ENCODE results near the gene SAE1. TPM values are rescaled to one million over a fixed set of nuclear protein-coding genes. Genes with fewer than 3 reads are reported as not detected.
"Not testable (repeated sequence)": the region's sequence is repeated elsewhere in the genome, so short reads cannot be mapped to it uniquely, and the experiment has no call there.

SAE1 gene
- 227 TPM for polyA plus RNA-seq (2012; ENCODE audit: insufficient read depth, insufficient read length)

- peak; percentile 96 for DNase-seq (ENCODE audit: low read depth, low spot score)
Observed at GRCh38 chr19:47130589-47131227, at the start of gene SAE1. SAE1 (plus strand) TSS chr19:47130835; CDS start chr19:47130931, 96 bp downstream.

GRCh38 chr19:47081095-47081494, 49.5 kb upstream of the SAE1 start:
- no peak for DNase-seq (ENCODE audit: low read depth, low spot score)

More at GRCh38 chr19:47130589-47131227, at the start of gene SAE1:
- H3K4me3 ChIP-seq (ENCODE audit: low read length) = peak within 1 kb of the TSS; percentile 98

GRCh38 chr19:47082493-47082892, 48.1 kb upstream of the SAE1 start:
- H3K4me3 ChIP-seq (ENCODE audit: low read length) = no peak overlapping the region
- no peak for DNase-seq (ENCODE audit: low read depth, low spot score)

More at GRCh38 chr19:47081095-47081494, 49.5 kb upstream of the SAE1 start:
- no peak overlapping the region for H3K4me3 ChIP-seq (ENCODE audit: low read length)

GRCh38 chr19:47084879-47085439, 45.7 kb upstream of the SAE1 start:
- no peak overlapping the region for H3K4me3 ChIP-seq (ENCODE audit: low read length)
- no peak for DNase-seq (ENCODE audit: low read depth, low spot score)

- H3K4me3 ChIP-seq (ENCODE audit: low read length) = no peak overlapping the region
- DNase-seq (ENCODE audit: low read depth, low spot score) = no peak
Observed at GRCh38 chr19:47086280-47086679, 44.4 kb upstream of the SAE1 start.

- no peak overlapping the region for H3K4me3 ChIP-seq (ENCODE audit: low read length)
- DNase-seq (ENCODE audit: low read depth, low spot score) = no peak
Observed at GRCh38 chr19:47089767-47090350, 40.8 kb upstream of the SAE1 start.

- H3K4me3 ChIP-seq (ENCODE audit: low read length) = no peak overlapping the region
- DNase-seq (ENCODE audit: low read depth, low spot score) = no peak
Observed at GRCh38 chr19:47093254-47093653, 37.4 kb upstream of the SAE1 start.

- DNase-seq (ENCODE audit: low read depth, low spot score) = no peak
- H3K4me3 ChIP-seq (ENCODE audit: low read length) = no peak overlapping the region
Observed at GRCh38 chr19:47093841-47094240, 36.8 kb upstream of the SAE1 start.

GRCh38 chr19:47094557-47095475, 35.8 kb upstream of the SAE1 start:
- H3K4me3 ChIP-seq (ENCODE audit: low read length) = no peak overlapping the region
- peak; percentile 74 for DNase-seq (ENCODE audit: low read depth, low spot score)

GRCh38 chr19:47095476-47096099, 35.0 kb upstream of the SAE1 start:
- H3K4me3 ChIP-seq (ENCODE audit: low read length) = no peak overlapping the region
- DNase-seq (ENCODE audit: low read depth, low spot score) = no peak

GRCh38 chr19:47096100-47096704, 34.4 kb upstream of the SAE1 start:
- no peak for DNase-seq (ENCODE audit: low read depth, low spot score)

GRCh38 chr19:47096721-47097120, 33.9 kb upstream of the SAE1 start:
- no peak for DNase-seq (ENCODE audit: low read depth, low spot score)

More at GRCh38 chr19:47096100-47096704, 34.4 kb upstream of the SAE1 start:
- H3K4me3 ChIP-seq (ENCODE audit: low read length) = no peak overlapping the region

GRCh38 chr19:47097396-47098201, 33.0 kb upstream of the SAE1 start:
- no peak for DNase-seq (ENCODE audit: low read depth, low spot score)
- H3K4me3 ChIP-seq (ENCODE audit: low read length) = no peak overlapping the region

More at GRCh38 chr19:47096721-47097120, 33.9 kb upstream of the SAE1 start:
- H3K4me3 ChIP-seq (ENCODE audit: low read length) = no peak overlapping the region

- H3K4me3 ChIP-seq (ENCODE audit: low read length) = no peak overlapping the region
- no peak for DNase-seq (ENCODE audit: low read depth, low spot score)
Observed at GRCh38 chr19:47098608-47099007, 32.0 kb upstream of the SAE1 start.

GRCh38 chr19:47099576-47100050, 31.0 kb upstream of the SAE1 start:
- DNase-seq (ENCODE audit: low read depth, low spot score) = no peak
- no peak overlapping the region for H3K4me3 ChIP-seq (ENCODE audit: low read length)

- DNase-seq (ENCODE audit: low read depth, low spot score) = no peak
- no peak overlapping the region for H3K4me3 ChIP-seq (ENCODE audit: low read length)
Observed at GRCh38 chr19:47100290-47100689, 30.3 kb upstream of the SAE1 start.

GRCh38 chr19:47101116-47101515, 29.5 kb upstream of the SAE1 start:
- H3K4me3 ChIP-seq (ENCODE audit: low read length); DNase-seq (ENCODE audit: low read depth, low spot score): not testable (repeated sequence)
